Fibroblast of lung (primary cell): ENCODE results near the gene LDLRAD4.

ENCODE experiments used
- EZH2 ChIP-seq: IDR thresholded peaks from 2 replicates; pipeline ENCODE4 v1.5.1; 2012; ENCODE audit warnings: low read length, control low read depth, mild to moderate bottlenecking; ENCODE audit errors: missing control alignments
- TF ChIP-seq, protein P1 (sequence below), 2 donors: IDR thresholded peaks in 1 of 2; conservative IDR thresholded peaks in 1 of 2; 1 replicate in 1 of 2; 2 replicates in 1 of 2; pipeline ENCODE4 v1.5.1; 2011 to 2012; ENCODE audit warnings: low read length in 2 of 2, control low read depth in 1 of 2, inconsistent platforms in 1 of 2, low read depth in 1 of 2, mild to moderate bottlenecking in 1 of 2

DNA sequence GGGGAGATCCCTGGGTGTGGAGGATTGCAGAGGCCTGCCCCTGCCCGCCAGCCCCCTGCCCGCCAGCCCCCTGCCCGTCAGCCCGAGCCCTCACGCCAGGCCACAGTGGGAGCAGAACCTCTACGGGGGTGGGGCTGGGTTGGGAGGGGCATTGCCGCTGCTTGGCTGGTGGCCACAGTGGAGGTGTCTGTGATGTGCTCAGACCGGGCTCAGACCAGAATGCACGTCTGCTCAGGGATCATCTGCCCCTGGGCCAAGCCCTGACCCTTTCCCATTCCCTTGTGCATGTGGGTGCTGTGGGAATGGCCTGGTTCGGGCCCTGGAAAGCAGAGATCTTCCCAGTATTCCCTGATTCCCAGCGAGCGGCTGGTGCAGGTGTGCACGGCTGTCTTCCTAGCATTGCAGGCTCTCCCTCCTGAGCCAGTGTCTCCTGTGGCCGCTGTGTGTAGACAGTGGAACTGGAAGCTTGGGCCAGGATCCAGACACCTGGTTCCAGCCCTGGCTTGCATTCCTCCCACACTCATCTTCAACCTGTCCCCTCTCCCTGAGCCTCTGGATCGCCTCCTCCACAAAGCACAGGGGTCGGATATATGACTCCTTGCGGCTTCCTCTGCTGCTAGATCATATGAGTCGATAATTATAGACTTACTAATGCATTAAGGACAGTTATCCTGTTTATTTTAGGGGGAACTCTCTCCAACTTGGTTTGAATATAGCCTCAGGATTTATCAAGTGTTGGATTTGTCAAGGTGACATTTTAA lies 161.6 kb downstream of the LDLRAD4 start:
- no peak for TF ChIP-seq EZH2
- TF ChIP-seq, protein P1, sequence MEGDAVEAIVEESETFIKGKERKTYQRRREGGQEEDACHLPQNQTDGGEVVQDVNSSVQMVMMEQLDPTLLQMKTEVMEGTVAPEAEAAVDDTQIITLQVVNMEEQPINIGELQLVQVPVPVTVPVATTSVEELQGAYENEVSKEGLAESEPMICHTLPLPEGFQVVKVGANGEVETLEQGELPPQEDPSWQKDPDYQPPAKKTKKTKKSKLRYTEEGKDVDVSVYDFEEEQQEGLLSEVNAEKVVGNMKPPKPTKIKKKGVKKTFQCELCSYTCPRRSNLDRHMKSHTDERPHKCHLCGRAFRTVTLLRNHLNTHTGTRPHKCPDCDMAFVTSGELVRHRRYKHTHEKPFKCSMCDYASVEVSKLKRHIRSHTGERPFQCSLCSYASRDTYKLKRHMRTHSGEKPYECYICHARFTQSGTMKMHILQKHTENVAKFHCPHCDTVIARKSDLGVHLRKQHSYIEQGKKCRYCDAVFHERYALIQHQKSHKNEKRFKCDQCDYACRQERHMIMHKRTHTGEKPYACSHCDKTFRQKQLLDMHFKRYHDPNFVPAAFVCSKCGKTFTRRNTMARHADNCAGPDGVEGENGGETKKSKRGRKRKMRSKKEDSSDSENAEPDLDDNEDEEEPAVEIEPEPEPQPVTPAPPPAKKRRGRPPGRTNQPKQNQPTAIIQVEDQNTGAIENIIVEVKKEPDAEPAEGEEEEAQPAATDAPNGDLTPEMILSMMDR (conservative IDR thresholded peaks at IDR 0.05 in 1 of 2, IDR thresholded peaks at IDR 0.05 in 1 of 2; ENCODE audit: low read depth in 1 of 2, low read length in 2 of 2), result no peak
